OCI-LY1 (cell line): ENCODE measurements around the gene ARFGAP1.

Experiments
- H2AFZ ChIP-seq: fragments of 200-600 bp; sonication (generic), shearing (Covaris generic); 2 replicates; pipeline ENCODE4 v1.6.0; 2014; ENCODE audit warnings: antibody characterized with exemption, mild to moderate bottlenecking, low read length
- H3F3A ChIP-seq: fragments of 200-600 bp; sonication (generic), shearing (Covaris generic); 2 replicates; pipeline ENCODE4 v1.6.0; 2014; ENCODE audit warnings: mild to moderate bottlenecking, antibody characterized with exemption, low read length, moderate library complexity; ENCODE audit not compliant: insufficient read depth
- H3K27ac ChIP-seq: fragments of 200-600 bp; sonication (generic); 2 replicates; pipeline ENCODE4 v1.5.1; 2014; ENCODE audit warnings: low read length, mixed run types, mild to moderate bottlenecking, low read depth; ENCODE audit not compliant: poor library complexity, severe bottlenecking
- H3K27me3 ChIP-seq: fragments of 200-600 bp; sonication (generic); 2 replicates; pipeline ENCODE4 v1.6.0; 2014; ENCODE audit warnings: antibody characterized with exemption, mild to moderate bottlenecking, low read length, moderate library complexity; ENCODE audit not compliant: insufficient read depth
- H3K36me3 ChIP-seq: fragments of 200-600 bp; sonication (generic); 2 replicates; pipeline ENCODE4 v1.6.1; 2014; ENCODE audit warnings: mild to moderate bottlenecking, antibody characterized with exemption, low read length, moderate library complexity, mixed read lengths; ENCODE audit not compliant: insufficient read depth
- H3K4me1 ChIP-seq: fragments of 200-600 bp; sonication (generic); 2 replicates; pipeline ENCODE4 v1.5.1; 2014; ENCODE audit warnings: mild to moderate bottlenecking, low read length, moderate library complexity; ENCODE audit not compliant: insufficient read depth, severe bottlenecking
- H3K4me2 ChIP-seq: fragments of 200-600 bp; sonication (generic), shearing (Covaris generic); 2 replicates; pipeline ENCODE4 v1.6.1; 2014; ENCODE audit warnings: low read length
- H3K4me3 ChIP-seq: fragments of 200-600 bp; sonication (generic); 2 replicates; pipeline ENCODE4 v1.5.1; 2014; ENCODE audit warnings: low read length, low read depth, mild to moderate bottlenecking, mixed read lengths; ENCODE audit not compliant: poor library complexity, severe bottlenecking
- H3K79me2 ChIP-seq: fragments of 200-600 bp; shearing (Covaris generic); 2 replicates; pipeline ENCODE4 v1.6.1; 2016; ENCODE audit warnings: mixed run types, low read length, mixed read lengths; ENCODE audit not compliant: insufficient read depth
- H3K9ac ChIP-seq: fragments of 200-600 bp; sonication (generic), shearing (Covaris generic); 2 replicates; pipeline ENCODE4 v1.6.1; 2014; ENCODE audit warnings: mild to moderate bottlenecking, low read length, mixed read lengths
- H3K9me2 ChIP-seq: fragments of 200-600 bp; sonication (generic), shearing (Covaris generic); 2 replicates; pipeline ENCODE4 v1.6.1; 2014; ENCODE audit warnings: low read depth, mild to moderate bottlenecking, low read length, mixed read lengths
- H3K9me3 ChIP-seq: fragments of 200-600 bp; shearing (Covaris generic); 2 replicates; pipeline ENCODE4 v1.6.1; 2014; ENCODE audit warnings: low read length, mixed read lengths
- H4K20me1 ChIP-seq: fragments of 200-600 bp; sonication (generic), shearing (Covaris generic); 2 replicates; pipeline ENCODE4 v1.6.0; 2016; ENCODE audit warnings: mild to moderate bottlenecking, low read length; ENCODE audit not compliant: insufficient read depth
- EZH2 ChIP-seq: fragments of 200-600 bp; sonication (generic), shearing (Covaris generic); IDR thresholded peaks from 2 replicates; pipeline ENCODE4 v1.8.0; 2017; ENCODE audit warnings: borderline replicate concordance, mixed run types, mild to moderate bottlenecking, antibody characterized with exemption, low read length, moderate library complexity, mixed read lengths
- TF ChIP-seq, protein P1 (sequence below): fragments of 200-600 bp; sonication (generic), shearing (Covaris generic); IDR thresholded peaks from 2 replicates; pipeline ENCODE4 v1.5.1; 2017; ENCODE audit warnings: mild to moderate bottlenecking, antibody characterized with exemption, low read length, moderate library complexity, mixed read lengths

ARFGAP1 gene

DNA sequence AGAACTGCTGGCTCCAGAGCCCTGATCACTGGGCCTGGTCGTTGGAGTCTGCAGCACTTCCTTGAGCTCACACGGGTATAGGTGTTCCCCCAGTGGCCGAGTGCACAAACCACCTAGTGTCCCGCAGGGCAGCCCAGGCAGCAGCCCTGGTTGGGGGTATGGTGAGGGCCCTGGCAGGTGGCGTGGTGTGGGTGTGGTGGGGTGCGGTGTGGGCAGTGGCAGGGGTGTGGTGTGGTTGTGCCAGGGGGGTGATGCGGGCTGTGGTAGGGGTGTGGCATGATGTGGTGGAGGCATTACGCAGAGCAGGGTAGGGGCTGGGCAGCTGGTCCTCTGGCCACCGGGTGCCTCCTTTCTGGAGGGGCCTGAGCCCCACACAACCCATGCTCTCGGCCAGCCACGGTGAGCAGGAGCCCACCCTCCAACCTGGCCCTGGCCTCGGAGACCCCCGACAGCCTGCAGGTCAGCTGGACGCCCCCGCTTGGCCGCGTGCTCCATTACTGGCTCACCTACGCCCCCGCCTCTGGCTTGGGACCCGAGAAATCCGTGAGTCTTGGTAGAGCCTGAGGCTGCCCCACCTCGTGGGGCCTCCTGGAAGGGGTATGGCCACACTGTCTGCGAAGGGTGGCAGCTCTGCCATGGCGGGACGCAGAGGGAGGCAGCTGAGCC lies 40.9 kb downstream of the ARFGAP1 start:
- no peaks in the 10 kb centered on the region for H3F3A ChIP-seq
- no peak overlapping the region for H3K27ac ChIP-seq
- no peaks in the 10 kb centered on the region for H3K36me3 ChIP-seq
- no peaks in the 10 kb centered on the region for H3K4me1 ChIP-seq
- no peaks in the 10 kb centered on the region for H3K9me2 ChIP-seq
- no peaks in the 10 kb centered on the region for H3K9me3 ChIP-seq
- TF ChIP-seq EZH2, result no peak
- TF ChIP-seq, protein P1, sequence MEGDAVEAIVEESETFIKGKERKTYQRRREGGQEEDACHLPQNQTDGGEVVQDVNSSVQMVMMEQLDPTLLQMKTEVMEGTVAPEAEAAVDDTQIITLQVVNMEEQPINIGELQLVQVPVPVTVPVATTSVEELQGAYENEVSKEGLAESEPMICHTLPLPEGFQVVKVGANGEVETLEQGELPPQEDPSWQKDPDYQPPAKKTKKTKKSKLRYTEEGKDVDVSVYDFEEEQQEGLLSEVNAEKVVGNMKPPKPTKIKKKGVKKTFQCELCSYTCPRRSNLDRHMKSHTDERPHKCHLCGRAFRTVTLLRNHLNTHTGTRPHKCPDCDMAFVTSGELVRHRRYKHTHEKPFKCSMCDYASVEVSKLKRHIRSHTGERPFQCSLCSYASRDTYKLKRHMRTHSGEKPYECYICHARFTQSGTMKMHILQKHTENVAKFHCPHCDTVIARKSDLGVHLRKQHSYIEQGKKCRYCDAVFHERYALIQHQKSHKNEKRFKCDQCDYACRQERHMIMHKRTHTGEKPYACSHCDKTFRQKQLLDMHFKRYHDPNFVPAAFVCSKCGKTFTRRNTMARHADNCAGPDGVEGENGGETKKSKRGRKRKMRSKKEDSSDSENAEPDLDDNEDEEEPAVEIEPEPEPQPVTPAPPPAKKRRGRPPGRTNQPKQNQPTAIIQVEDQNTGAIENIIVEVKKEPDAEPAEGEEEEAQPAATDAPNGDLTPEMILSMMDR, result no peak
- no peak overlapping the region for H2AFZ ChIP-seq
- no peaks in the 10 kb centered on the region for H4K20me1 ChIP-seq
- H3K4me3 ChIP-seq, result no peak overlapping the region
- no peak overlapping the region for H3K9ac ChIP-seq
- no peaks in the 10 kb centered on the region; the same call in 1 of the 2 replicates for H3K27me3 ChIP-seq
- H3K79me2 ChIP-seq, result no peaks in the 10 kb centered on the region
- H3K4me2 ChIP-seq, result no peak overlapping the region

DNA sequence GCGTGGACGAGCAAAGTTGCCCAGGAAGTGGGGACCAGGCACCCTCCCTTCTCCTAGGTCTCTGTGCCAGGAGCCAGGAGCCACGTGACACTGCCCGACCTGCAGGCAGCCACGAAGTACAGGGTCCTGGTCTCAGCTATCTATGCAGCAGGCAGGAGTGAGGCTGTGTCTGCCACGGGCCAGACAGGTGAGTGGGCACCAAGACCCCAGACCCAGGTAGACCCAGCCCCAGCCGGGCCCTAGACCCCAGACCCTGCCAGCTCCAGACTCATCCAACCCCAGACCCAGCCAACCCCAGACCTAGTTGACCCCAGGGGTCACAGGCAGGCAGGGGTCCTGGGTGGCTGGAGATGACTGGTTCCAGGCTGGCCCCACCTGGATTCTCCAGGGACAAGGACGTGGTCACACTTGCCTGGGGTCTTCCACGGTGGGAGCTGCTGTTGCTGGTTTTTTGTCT lies 41.4 kb downstream of the ARFGAP1 start:
- no peaks in the 10 kb centered on the region for H3K36me3 ChIP-seq
- no peak overlapping the region for H2AFZ ChIP-seq
- H3K4me3 ChIP-seq, result no peak overlapping the region
- H3K9me2 ChIP-seq, result no peaks in the 10 kb centered on the region
- H3K27me3 ChIP-seq, result no peaks in the 10 kb centered on the region; the same call in 1 of the 2 replicates
- H3F3A ChIP-seq, result no peaks in the 10 kb centered on the region
- no peaks in the 10 kb centered on the region for H3K9me3 ChIP-seq
- H3K9ac ChIP-seq, result no peak overlapping the region
- no peak overlapping the region for H3K27ac ChIP-seq
- H3K79me2 ChIP-seq, result no peaks in the 10 kb centered on the region
- no peak overlapping the region for H3K4me2 ChIP-seq
- TF ChIP-seq EZH2, result no peak
- TF ChIP-seq, protein P1, result no peak
- H3K4me1 ChIP-seq, result no peaks in the 10 kb centered on the region
- H4K20me1 ChIP-seq, result no peaks in the 10 kb centered on the region

DNA sequence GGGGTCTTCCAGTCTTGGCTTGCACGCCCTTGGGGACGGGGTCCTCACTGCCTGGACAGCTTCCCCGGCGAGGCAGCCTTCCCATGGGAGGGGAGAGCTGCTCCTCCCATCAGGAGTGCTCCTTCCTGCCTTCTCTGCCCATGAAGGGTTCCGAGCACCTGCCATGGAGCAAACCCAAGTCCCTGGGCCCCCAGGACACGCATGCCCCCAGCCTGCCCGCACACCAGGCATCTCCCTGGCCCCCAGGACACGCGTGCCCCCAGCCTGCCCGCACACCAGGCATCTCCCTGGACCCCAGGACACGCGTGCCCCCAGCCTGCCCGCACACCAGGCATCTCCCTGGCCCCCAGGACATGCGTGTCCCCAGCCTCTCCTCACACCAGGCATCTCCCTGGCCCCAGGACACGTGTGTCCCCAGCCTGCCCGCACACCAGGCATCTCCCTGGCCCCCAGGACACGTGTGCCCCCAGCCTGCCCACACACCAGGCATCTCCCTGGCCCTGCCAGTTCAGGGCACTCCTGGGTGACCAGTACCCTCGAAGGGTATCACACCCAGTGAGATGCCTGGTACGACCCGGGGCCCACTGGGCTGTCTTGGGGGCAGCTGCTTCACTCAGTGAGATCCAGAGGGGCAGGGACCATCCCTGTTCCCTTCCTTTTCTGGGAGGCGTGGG lies 42.1 kb downstream of the ARFGAP1 start:
- Histone ChIP-seq H3K9me2 (no peaks in the 10 kb centered on the region), H3K27ac (no peak overlapping the region), H3K36me3 (no peaks in the 10 kb centered on the region), H3K9me3 (no peaks in the 10 kb centered on the region), H3K4me2 (no peak overlapping the region), H2AFZ (no peak overlapping the region), H3K4me3 (no peak overlapping the region), H3F3A (no peaks in the 10 kb centered on the region), H3K9ac (no peak overlapping the region), H3K79me2 (no peaks in the 10 kb centered on the region), H4K20me1 (no peaks in the 10 kb centered on the region), H3K27me3 (no peaks in the 10 kb centered on the region; the same call in 1 of the 2 replicates), H3K4me1 (no peaks in the 10 kb centered on the region)
- TF ChIP-seq EZH2, result no peak
- TF ChIP-seq, protein P1, result no peak
